HTERT RPE-1 (cell line): Measurements from ENCODE around the gene BUB3.

Source experiments
- in situ Hi-C: fragments of 300-500 bp; cut with MboI; formaldehyde crosslinking; loops from 4 replicates; pipeline ENCODE4 v1.14.3; 2020; ENCODE audit warnings: low sequenced_read_pairs

Gene BUB3

GRCh38 chr10:123154092-123154710 lies at the start of gene BUB3:
TSS of gene BUB3 (plus strand) at chr10:123154402. CDS start at chr10:123154918, 516 bp downstream.
- in situ Hi-C loops = no loop called here

DNA sequence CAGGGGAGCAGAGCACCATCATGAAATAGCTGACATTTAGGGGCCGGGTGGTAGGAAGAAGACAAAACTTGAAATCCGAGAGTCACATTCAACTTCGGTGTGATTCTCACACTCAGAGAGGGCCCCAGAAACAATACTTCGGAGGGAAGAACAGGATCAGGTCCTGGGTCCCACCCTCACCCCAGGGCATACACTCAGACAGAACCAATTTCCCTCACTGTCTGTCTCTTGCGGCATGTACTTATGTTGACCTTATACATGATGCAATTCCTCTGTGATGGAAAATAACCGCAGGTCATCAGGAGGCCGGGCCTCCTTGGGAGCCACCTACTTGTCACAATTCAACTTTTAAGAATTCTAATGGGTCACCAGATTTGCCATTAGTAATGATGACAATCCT lies 44.7 kb upstream of the BUB3 start:
- in situ Hi-C loops = loop anchor here (25.0 kb wide), 1 partner anchor 278 kb away; no protein-coding TSS in a partner anchor

- in situ Hi-C loops = loop anchor here (25.0 kb wide), 1 partner anchor 269 kb away; no protein-coding TSS in a partner anchor
Observed at GRCh38 chr10:123117644-123118417, 36.4 kb upstream of the BUB3 start.

DNA sequence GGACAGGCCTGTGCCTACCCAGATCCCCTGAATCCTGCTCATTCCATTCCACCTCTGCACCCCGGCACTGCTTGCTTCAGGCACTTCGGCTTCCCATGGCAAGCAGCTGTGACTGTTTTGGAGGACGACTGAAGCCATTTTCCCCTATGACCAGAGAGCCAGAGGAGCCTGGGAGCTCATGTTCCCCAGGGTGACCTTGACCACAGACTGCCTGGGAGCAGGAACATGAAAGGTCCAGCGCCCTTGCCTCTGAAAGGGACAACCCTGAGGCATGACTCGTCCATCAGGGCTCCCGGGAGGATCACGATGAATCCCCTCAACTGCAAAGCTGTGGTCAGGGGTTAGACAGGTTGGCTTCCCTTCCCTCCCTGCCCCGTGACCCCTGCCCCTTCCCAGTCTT lies 35.1 kb upstream of the BUB3 start:
- in situ Hi-C loops = loop anchor here (25.0 kb wide), 1 partner anchor 268 kb away; no protein-coding TSS in a partner anchor

GRCh38 chr10:123126246-123126645 lies 28.0 kb upstream of the BUB3 start:
- in situ Hi-C loops = no loop called here

- in situ Hi-C loops = no loop called here
Observed at GRCh38 chr10:123129618-123130271, 24.5 kb upstream of the BUB3 start.

DNA sequence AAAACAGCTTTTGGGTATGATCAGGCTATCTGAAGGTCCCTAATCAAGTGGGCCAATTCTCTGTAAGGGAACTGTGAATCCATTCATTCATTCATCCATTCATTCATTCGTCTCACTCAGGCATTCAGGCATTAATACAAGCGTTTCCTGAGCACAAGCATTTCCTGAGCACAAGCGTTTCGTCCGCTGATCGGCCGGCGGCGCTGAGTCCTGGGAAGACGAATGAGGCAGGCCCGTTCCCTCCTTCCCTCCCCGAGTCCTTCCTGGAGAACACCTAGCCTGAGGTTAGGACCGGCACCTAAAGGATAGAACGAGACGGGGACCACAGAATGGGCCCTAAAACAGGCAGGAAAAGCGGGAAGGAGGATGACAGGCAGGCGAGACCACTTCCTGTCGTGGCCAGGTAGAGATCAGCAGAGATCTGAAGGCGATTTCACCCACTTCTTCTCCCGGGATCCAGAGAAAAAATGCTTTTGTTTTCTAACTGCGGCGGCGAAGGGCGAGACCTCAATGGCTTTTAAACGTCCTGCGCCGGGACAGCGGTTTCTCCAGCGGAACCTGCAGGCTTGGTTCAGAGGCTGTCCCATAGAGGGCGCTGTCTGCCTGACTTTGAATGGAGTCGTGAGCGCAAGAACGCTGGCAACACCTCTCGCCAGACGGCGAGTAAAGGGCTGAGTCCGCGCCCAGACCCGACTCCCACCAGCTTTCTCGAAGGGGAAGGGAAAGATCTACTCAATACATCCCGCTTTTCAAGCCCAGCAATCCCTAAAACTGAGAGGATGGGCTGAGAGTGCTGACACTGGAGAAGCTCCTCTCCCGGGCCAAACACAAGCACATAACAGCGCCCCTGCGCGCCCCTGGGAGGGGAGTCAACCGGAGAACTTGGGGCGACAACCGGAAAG lies 21.4 kb upstream of the BUB3 start:
- in situ Hi-C loops = no loop called here

GRCh38 chr10:123133541-123134342 lies 20.5 kb upstream of the BUB3 start:
- in situ Hi-C loops = no loop called here

DNA sequence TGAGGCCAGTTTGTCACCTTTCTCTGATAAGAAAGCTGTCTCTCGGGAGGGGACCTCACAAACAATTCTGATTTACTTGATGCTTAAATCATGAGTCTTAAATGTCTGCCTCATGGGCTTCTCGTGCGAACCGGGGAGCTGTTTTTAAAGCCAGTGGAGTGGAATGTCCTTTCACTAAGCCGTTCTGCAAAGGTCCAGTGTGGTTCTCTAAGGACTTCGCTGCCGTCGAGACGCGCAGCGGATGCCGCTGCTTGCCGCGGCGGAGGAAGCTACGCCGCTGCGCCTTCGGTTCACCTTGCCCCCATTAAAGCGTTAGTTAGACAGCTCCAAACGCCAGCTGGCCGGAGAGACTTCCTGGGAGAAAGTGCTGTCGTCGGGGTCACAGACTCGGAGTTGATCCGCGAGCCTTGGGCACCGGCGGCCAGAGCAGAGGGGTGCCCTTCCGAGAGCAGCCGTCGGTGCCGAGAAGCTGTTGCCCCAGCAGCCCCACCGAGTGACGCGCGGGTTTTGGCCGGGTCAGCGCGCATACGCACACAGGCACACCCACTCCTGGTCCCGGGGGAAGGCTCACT lies 19.8 kb upstream of the BUB3 start:
- in situ Hi-C loops = no loop called here

DNA sequence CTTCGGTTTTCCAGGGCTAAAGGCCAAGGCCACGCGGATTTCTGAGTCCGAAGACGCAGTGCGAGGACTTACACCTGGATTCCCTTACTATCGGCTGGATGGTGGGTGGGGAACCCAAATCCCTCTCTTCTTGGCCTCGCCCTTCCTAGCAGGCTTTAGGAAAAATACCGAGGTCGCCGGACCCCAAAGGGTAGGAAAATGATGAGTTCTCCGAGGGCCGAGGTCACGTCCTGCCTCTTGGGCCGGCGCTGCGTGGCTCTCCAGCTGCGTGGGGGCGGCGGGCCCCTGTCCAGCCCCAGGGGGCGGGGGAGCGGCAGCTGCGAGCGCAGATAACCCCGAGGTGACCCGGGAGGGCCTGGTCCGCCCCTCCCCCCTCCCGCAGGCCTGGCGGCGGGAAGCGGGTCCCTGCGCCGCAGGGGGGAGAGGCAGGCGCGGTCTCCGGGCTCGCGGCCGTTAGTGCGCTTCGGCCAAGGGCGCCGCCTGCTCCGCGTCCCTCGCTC lies 19.2 kb upstream of the BUB3 start:
- in situ Hi-C loops = no loop called here

DNA sequence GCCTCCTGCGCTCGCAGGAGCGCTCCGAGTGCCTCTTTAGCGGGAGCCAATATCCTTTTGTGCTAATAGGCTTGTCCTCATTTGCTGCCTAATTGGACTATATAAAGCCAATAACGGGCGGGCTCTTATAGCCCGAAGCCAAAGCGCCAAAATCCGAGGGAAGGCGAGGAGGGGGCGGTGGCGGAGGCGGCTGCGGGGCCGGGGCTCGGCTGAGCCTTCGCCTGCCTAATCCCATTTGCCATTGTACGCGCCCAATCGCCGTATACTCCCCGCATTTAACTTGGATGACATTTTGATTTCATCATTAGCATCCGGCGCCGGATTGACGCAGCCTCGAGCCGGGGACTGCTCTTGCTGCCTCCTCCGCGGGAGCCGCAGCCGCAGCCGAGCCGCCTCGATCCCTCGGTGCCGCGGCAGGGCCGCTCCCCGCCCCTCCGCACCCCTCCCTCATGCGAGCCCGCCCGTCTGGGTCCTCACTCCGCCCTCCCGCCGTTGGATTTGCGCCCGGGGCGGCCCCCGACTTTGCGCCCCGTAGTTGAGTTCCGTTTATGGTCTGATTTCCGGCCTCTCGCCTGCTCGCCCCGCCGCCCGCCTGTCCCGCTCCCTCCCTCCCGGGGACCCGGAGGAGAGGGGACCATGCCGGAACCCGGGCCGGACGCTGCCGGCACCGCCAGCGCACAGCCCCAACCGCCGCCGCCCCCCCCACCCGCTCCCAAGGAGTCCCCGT lies 18.6 kb upstream of the BUB3 start, which contains the start of gene HMX3:
HMX3 (plus strand) TSS at position 556 of the 727 bp plus-strand sequence; CDS start at position 637, 81 bp downstream.
- in situ Hi-C loops = no loop called here

GRCh38 chr10:123136221-123136805 lies 17.9 kb upstream of the BUB3 start:
- in situ Hi-C loops = no loop called here

DNA sequence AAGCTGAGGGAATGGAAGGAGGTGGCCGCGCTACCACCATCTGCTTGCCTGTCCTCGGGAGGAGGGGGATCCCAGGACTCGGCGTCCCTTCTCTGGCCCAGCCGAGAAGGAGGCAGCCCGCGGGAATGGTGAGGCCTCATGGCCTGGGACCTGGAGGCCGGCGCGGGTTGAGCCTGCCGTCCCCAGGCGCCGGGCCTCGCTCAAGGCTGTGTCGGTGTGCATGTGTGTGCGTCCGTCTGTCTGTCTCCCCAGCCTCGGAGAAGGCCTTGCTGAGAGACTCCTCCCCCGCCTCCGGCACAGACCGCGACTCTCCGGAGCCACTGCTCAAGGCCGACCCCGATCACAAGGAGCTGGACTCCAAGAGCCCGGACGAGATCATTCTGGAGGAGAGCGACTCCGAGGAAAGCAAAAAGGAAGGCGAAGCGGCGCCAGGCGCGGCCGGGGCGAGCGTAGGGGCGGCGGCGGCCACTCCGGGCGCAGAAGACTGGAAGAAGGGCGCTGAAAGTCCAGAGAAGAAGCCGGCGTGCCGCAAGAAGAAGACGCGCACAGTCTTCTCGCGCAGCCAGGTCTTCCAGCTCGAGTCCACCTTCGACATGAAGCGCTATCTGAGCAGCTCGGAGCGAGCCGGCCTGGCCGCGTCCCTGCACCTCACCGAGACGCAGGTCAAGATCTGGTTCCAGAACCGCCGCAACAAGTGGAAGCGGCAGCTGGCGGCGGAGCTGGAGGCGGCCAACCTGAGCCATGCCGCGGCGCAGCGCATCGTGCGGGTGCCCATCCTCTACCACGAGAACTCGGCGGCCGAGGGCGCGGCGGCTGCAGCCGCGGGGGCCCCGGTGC lies 17.2 kb upstream of the BUB3 start:
- in situ Hi-C loops = no loop called here

DNA sequence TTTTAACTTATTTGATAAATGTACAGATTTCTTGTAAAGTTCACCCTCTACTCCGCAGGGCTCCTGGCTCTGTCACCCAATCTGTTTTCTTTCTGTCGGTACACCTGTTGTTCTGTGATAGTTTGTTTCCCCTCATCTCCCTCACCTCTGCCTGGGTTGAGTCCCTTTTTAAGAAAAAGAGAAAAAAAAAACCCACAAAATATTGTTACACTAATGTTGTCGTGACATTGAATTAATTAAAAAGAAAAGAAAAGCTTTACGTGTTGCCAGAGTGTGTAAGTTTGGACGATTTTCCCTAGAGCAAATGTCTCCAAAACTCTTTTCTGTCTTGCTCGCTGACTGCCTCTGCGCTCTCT lies 15.1 kb upstream of the BUB3 start:
- in situ Hi-C loops = no loop called here

DNA sequence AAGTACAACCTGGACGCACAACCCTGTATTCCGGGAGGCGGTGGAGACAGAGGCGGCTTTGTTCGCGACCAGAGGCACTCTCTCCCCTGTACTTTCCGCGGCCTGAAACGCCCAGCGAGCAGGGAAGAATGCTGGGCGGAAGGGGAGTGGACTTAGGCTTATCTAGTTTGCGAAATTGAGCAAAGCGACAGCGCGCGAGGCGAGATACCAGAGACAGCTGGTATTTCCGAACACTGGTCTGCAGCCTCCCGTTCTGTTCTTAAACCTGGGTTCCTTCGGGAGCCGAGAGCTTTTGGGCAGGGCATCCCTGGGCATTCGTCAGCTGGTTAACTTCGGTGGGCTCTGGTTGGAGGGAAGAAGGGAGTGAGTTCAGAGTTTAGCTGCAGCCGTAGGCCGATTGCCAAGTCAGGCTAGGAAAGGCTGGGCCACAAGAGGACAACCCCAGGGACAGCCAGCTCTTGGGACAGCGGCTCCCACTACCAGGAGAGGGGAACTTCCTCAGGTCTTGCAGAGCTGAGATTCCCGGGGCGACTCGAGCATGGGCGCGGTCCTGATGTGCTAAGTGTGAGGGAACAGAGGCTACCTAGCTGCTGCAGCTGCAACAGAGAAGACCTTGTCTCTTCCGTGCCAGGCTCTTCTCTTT lies 14.6 kb upstream of the BUB3 start:
- in situ Hi-C loops = no loop called here

GRCh38 chr10:123140164-123140982 lies 13.8 kb upstream of the BUB3 start:
- in situ Hi-C loops = no loop called here
